Peyer's patch (tissue), 4 donors: ENCODE results near the gene TPPP2. TPM values are rescaled to one million over a fixed set of nuclear protein-coding genes. Genes with fewer than 3 reads are reported as not detected.

ENCODE experiments used
- DNase-seq, 3 donors: peaks; one replicate each; pipeline ENCODE4 v3.0.0-alpha.2; 2017 to 2019
- H3K27ac ChIP-seq, 4 donors: fragments of 200-600 bp; sonication (generic); one replicate each; pipeline ENCODE4 v1.5.1; 2016 to 2019
- H3K27me3 ChIP-seq, 2 donors: fragments of 200-600 bp; sonication (generic); one replicate each; pipeline ENCODE4 v1.5.1; 2019
- H3K36me3 ChIP-seq, 3 donors: fragments of 200-600 bp; sonication (generic); one replicate each; pipeline ENCODE4 v1.5.1; 2016 to 2019
- H3K4me1 ChIP-seq, 4 donors: fragments of 200-600 bp; sonication (generic); one replicate each; pipeline ENCODE4 v1.5.1; 2016 to 2019
- H3K4me3 ChIP-seq, 4 donors: fragments of 200-600 bp; sonication (generic); 1 replicate in 3 of 4; 2 replicates in 1 of 4; pipeline ENCODE4 v1.5.1; 2016 to 2019; ENCODE audit warnings: mild to moderate bottlenecking in 1 of 4
- H3K9me3 ChIP-seq, 4 donors: fragments of 200-600 bp; sonication (generic); one replicate each; pipeline ENCODE4 v1.5.1; 2016 to 2019; ENCODE audit warnings: mild to moderate bottlenecking in 1 of 4
- POLR2A ChIP-seq, 2 donors: fragments of 450-650 bp; IDR thresholded peaks; one replicate each; pipeline ENCODE4 v1.5.1; 2017; ENCODE audit warnings: antibody characterized with exemption in 2 of 2, mild to moderate bottlenecking in 2 of 2, moderate library complexity in 2 of 2
- total RNA-seq, 4 donors: library from RNA; depleted of rRNA; stranded (reverse); fragments of >200 nt; gene quantifications; one replicate each; pipeline ENCODE4 v1.1.0, GENCODE V29; 2016
- TF ChIP-seq, protein P1 (sequence below), 6 experiments: fragments of 450-650 bp in 4 of 6; fragments of 200-600 bp in 2 of 6; sonication (generic) in 1 of 6; IDR thresholded peaks; one replicate each; pipeline ENCODE4 v1.5.1; 2017 to 2019; ENCODE audit warnings: antibody characterized with exemption in 6 of 6, mild to moderate bottlenecking in 3 of 6, moderate library complexity in 1 of 6

TPPP2 gene
- total RNA-seq, 4 donors from 2014 or later = not detected

DNA sequence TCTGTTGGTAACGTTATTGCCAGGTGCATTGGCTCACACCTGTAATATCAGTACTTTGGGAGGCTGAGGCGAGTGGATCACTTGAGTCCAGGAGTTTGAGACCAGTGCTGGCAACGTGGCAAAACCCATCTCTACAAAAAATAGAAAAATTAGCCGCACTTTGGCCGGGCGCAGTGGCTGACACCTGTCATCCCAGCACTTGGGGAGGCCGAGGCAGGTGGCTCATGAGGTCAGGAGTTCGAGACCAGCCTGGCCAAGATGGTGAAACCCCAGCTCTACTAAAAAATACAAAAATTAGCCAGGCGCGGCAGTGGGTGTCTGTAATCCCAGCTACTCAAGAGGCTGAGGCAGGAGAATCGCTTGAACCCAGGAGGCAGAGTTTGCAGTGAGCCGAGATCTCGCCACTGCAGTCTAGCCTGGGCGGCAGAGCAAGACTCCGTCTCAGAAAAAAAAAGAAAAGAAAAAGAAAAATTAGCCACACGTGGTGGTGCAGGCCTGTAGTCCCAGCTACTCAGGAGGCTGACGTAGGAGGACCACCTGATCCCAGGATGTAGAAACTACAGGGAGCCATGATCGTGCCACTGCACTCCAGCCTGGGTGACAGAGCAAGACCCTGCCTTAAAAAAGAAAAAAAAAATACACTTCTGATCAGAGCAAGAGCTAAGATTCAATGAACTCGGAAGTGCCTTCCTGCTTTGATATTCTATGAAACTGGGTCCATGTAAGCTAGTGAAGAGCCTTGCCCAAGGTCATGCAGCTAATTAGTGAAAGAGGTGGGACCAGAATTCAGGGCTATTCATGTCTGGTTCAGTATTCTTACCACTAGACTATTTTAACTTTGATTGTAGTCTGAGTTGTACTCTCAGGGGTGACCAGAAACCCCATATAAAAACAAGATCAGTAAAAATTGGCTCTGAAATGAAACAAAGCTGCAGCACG is 23.4 kb downstream of the TPPP2 start:
- no peak for DNase-seq
- H3K27ac ChIP-seq = peak overlapping the region in 1 of 4 donors; percentile 47
- H3K9me3 ChIP-seq = no peaks in the 10 kb centered on the region
- H3K4me3 ChIP-seq = no peak overlapping the region
- H3K4me1 ChIP-seq = no peaks in the 10 kb centered on the region
- TF ChIP-seq POLR2A (IDR thresholded peaks at IDR 0.05) = no peak
- TF ChIP-seq, protein P1, sequence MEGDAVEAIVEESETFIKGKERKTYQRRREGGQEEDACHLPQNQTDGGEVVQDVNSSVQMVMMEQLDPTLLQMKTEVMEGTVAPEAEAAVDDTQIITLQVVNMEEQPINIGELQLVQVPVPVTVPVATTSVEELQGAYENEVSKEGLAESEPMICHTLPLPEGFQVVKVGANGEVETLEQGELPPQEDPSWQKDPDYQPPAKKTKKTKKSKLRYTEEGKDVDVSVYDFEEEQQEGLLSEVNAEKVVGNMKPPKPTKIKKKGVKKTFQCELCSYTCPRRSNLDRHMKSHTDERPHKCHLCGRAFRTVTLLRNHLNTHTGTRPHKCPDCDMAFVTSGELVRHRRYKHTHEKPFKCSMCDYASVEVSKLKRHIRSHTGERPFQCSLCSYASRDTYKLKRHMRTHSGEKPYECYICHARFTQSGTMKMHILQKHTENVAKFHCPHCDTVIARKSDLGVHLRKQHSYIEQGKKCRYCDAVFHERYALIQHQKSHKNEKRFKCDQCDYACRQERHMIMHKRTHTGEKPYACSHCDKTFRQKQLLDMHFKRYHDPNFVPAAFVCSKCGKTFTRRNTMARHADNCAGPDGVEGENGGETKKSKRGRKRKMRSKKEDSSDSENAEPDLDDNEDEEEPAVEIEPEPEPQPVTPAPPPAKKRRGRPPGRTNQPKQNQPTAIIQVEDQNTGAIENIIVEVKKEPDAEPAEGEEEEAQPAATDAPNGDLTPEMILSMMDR (IDR thresholded peaks at IDR 0.05) = no peak
- no peaks in the 10 kb centered on the region for H3K36me3 ChIP-seq
- H3K27me3 ChIP-seq = no peaks in the 10 kb centered on the region

DNA sequence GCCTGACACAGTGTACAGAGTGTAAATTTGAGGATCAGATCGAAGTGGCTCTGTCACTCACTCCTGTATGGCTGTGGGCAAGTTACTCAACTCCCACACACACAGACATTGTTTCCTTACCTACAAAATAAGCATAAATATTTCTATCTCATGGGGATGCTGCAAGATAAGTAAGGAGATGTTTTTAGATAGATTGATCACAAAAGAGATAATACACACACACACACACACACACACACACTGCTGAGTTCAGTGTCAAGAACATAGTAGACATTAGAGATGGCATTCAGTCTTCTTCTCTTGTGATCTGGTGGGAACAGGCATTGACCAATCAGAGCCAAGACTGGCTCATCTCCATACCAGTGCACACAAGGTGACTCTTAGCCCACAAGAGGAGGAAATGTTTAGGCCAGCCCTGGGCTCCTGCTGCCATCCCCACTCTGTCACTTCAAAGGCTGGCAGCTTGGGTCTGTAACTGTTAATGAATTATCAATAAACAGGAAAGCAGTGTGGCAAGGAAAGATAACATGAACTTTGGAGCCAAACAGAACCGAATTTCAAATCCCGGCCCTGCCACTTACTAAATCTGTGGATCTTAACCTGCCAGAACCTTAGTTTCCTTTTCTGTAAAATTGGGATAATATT is 24.2 kb downstream of the TPPP2 start:
- Histone ChIP-seq H3K4me3 (no peak overlapping the region), H3K36me3 (no peaks in the 10 kb centered on the region), H3K27me3 (no peaks in the 10 kb centered on the region), H3K27ac (peak overlapping the region in 1 of 4 donors; percentile 47), H3K4me1 (no peaks in the 10 kb centered on the region), H3K9me3 (no peaks in the 10 kb centered on the region)
- no peak for DNase-seq
- TF ChIP-seq, protein P1 (IDR thresholded peaks at IDR 0.05) = no peak
- no peak for TF ChIP-seq POLR2A (IDR thresholded peaks at IDR 0.05)

DNA sequence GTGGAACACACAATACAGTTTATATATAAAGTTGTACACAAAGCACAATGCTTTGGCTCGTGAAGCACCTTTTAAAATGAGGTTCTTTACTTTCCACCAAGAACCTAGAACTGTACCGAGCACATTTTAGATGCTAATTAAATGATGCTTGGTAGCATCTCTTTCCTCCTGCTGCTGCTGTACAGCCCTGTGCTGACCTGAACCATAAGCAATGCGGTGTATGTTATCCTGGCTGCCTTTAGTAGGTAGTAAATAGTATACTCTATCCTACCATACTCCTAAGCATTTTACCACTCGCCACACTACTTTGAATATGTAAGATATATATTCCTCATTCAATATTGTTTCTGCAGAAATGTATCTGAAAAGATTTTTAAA is 24.7 kb downstream of the TPPP2 start:
- peak overlapping the region in 1 of 4 donors; percentile 47 for H3K27ac ChIP-seq

DNA sequence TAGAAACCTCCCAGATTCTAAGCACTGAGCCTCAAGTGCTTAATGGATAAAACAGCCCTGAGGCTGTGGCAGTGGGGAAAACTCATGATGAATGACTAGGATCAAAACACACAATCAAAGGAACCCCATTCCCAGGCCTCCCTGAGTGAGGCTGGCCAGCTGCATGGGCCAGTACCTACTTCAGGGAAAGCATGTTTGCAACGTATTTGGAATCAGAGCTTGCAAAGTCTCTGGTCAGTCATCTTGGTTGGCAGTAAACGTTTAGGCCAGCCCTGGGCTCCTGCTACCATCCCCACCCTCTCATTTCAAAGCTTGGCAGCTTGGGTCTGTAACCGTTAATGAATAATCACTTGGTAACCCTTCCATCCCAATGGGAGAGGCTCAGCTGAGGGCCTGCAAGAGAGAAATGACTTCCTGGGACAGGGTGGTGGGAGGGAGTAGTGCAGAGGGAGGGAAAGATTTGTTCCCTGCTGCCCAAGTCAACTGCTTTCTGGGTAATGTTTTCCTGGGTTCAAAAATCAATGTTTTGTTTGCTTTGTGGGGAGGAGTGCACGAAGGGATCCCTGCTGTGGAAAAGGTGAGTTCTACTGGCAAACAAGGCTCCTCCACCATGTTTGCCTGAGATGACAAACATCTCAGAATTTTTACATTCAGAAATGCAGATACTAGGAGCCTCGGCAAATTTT is 25.6 kb downstream of the TPPP2 start:
- DNase-seq = no peak
- TF ChIP-seq, protein P1 (IDR thresholded peaks at IDR 0.05) = peak in 1 of 6 experiments; percentile 15
- TF ChIP-seq POLR2A (IDR thresholded peaks at IDR 0.05) = no peak
- Histone ChIP-seq H3K36me3 (no peaks in the 10 kb centered on the region), H3K4me1 (peaks cover 0 to 4% (median 0%) of the 10 kb centered on the region in 4 donors), H3K4me3 (no peak overlapping the region), H3K27ac (peak overlapping the region in 2 of 4 donors; percentile 51 to 60), H3K9me3 (no peaks in the 10 kb centered on the region), H3K27me3 (no peaks in the 10 kb centered on the region)

More for the DNA sequence above, 24.7 kb downstream of the TPPP2 start:
- Histone ChIP-seq H3K9me3 (no peaks in the 10 kb centered on the region), H3K4me1 (no peaks in the 10 kb centered on the region), H3K4me3 (no peak overlapping the region), H3K36me3 (no peaks in the 10 kb centered on the region), H3K27me3 (no peaks in the 10 kb centered on the region)
- no peak for DNase-seq
- TF ChIP-seq POLR2A (IDR thresholded peaks at IDR 0.05) = no peak
- TF ChIP-seq, protein P1 (IDR thresholded peaks at IDR 0.05) = no peak

DNA sequence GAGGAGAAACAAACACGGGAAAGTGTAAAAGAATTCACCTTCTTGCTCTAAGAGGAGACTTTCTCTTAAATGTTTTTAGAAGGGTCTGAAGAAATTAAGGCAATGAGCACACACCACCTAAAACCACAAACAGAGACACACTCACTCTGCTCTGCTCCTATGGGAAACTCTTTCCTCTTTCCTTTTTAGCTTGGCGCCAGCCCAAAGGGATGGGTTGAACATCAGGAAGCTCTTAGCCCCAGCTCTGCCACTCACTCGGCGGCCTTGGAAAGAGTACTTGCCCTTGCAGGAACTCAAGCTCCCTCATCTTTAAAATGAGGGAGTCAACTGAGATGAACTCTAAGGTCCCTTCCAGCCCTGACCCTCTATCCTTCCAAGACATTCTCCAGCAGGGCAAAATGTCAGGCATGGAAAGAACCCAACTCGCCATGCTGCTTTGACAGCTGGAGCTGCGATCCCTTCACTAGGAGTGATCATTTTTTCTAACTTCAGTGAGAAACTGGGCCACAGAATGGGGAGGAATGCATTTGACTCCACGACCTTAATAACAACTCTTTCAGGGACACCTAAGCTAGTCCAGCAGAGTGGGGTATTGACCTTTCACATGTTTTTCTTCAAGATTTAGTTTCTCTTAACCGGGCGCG is 26.6 kb downstream of the TPPP2 start:
- DNase-seq = peak in 1 of 3 donors; percentile 70
- peaks cover 0 to 4% (median 0%) of the 10 kb centered on the region in 4 donors for H3K4me1 ChIP-seq
- peak overlapping the region in 3 of 4 donors; percentile 6 to 60 (median 41) for H3K27ac ChIP-seq
- H3K27me3 ChIP-seq = no peaks in the 10 kb centered on the region
- TF ChIP-seq, protein P1 (IDR thresholded peaks at IDR 0.05) = no peak
- TF ChIP-seq POLR2A (IDR thresholded peaks at IDR 0.05) = no peak
- H3K9me3 ChIP-seq = no peaks in the 10 kb centered on the region
- no peaks in the 10 kb centered on the region for H3K36me3 ChIP-seq
- H3K4me3 ChIP-seq = no peak overlapping the region
